Fibroblast of lung (primary cell): Measurements from ENCODE around the gene KNDC1.

ENCODE experiments used
- EZH2 ChIP-seq: IDR thresholded peaks from 2 replicates; pipeline ENCODE4 v1.5.1; 2012; ENCODE audit warnings: low read length, control low read depth, mild to moderate bottlenecking; ENCODE audit errors: missing control alignments
- TF ChIP-seq, protein P1 (sequence below), 2 donors: IDR thresholded peaks in 1 of 2; conservative IDR thresholded peaks in 1 of 2; 1 replicate in 1 of 2; 2 replicates in 1 of 2; pipeline ENCODE4 v1.5.1; 2011 to 2012; ENCODE audit warnings: low read length in 2 of 2, control low read depth in 1 of 2, inconsistent platforms in 1 of 2, low read depth in 1 of 2, mild to moderate bottlenecking in 1 of 2

DNA sequence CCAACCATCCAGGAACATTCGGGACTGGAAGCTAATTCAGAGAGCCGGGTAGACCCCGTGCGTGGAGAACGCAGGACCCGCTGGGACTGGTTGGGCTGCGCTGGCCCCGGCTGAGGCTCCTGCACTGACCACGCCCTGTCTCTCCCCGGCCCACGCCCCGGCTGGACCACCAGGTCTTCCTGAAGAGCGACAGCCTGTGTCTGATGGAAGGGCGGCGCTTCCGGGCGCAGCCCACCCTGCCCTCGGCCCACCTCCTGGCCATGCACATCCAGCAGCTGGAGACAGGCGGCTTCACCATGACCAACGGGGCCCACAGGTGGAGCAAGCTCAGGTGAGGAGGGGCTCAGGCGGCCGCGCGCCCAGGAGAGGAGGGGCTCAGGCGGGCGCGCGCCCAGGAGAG lies 59.8 kb downstream of the KNDC1 start:
- TF ChIP-seq EZH2: no peak
- TF ChIP-seq, protein P1, sequence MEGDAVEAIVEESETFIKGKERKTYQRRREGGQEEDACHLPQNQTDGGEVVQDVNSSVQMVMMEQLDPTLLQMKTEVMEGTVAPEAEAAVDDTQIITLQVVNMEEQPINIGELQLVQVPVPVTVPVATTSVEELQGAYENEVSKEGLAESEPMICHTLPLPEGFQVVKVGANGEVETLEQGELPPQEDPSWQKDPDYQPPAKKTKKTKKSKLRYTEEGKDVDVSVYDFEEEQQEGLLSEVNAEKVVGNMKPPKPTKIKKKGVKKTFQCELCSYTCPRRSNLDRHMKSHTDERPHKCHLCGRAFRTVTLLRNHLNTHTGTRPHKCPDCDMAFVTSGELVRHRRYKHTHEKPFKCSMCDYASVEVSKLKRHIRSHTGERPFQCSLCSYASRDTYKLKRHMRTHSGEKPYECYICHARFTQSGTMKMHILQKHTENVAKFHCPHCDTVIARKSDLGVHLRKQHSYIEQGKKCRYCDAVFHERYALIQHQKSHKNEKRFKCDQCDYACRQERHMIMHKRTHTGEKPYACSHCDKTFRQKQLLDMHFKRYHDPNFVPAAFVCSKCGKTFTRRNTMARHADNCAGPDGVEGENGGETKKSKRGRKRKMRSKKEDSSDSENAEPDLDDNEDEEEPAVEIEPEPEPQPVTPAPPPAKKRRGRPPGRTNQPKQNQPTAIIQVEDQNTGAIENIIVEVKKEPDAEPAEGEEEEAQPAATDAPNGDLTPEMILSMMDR (conservative IDR thresholded peaks at IDR 0.05 in 1 of 2, IDR thresholded peaks at IDR 0.05 in 1 of 2; ENCODE audit: low read depth in 1 of 2, low read length in 2 of 2): no peak
